ENCODE results near the gene SEMA3E.
"Not testable (repeated sequence)": the region's sequence is repeated elsewhere in the genome, so short reads cannot be mapped to it uniquely, and the experiment has no call there.

SEMA3E gene

DNA sequence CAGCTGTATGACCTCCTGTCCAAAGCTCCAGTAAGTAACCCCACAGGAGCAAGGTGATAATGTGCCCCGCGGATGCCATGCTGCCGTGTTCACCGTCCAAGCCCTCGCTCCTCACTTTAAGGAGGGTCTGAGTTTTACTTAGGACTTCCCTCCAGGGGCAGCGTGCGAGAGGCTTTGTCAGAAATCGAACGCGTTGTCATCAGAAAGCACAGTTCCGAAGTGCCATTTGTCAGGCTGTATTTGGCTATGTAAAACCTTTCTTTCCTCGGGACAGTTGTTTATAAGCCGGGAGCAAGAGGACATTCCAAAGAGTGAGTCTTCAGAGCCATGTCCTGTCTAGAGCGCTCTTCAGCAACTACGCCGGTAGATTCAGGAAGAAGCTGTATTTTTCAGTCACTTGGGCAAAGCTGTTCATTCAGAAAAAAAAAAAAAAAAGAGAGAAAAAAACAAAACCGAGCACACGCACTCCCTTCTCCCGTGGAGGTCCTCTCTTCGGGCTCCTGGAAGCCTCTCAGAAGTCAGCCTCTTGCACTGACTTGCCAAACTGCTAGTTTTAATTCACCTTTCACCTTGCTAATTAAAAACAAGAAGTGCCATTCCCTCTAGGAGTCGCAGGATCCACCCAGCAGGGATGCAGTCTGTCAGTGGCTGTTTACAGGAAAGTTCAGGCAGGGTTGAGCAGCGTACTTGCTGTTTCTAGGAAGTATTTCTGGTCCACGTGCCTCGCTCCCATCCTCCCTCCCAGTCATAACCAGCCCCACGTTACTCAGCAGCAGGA is at the start of gene SEMA3E:
SEMA3E (minus strand) TSS at position 676 of the 778 bp plus-strand sequence.
- DNase-seq (ENCODE audit: low read depth in 2 of 2), result no peak

DNA sequence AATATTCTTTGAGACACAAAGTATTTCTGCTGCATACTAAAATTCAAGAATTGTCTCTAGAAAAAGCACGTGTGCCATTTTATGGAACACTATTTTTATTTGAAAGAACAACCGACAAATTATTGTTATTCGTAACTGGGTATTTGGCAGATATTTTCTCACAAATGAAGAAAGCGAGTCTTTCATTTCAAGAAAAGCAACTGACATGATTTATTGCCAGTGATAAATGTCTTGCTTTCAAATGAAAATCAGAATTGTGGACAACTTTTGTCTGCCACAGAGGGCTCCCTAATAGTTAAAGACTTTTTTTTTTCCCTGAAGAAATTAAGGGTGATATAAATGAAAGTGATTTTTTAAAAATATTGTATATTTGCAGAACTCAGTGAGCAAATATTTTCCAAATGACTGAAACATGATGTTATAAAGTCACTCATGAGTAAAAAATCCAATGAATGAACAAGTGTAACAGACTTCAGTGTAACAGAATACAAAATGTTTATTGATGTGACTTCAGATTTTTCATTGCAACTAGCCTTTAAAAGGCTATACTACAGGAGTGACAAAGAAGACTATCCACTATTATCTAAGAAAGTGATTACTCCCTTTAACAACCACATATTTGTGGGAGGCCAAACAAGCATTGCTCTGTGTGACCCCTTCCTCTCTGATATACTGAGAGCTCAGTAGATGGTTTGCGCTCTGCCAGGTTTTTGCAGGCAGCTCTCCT is 49.0 kb upstream of the SEMA3E start:
- DNase-seq (ENCODE audit: low read depth in 2 of 2), result no peak

DNA sequence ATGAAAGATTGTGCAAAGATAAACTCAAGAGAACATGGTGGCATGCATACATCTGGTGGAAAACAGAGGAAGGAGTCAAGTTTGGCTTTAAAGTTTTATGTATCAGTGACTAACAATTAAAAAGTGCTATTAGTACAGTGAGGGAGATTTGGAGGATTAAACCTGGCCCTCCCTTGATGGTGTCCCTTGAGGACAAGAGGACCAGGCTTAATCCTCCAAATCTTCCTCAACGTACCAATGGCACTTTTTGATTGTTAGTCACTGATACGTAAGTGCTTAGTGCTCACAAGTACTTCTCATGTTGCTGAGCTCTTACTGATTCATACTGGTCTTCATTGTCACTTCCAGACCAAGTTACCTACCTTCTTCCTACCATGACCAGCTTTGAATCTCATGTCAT is 47.2 kb upstream of the SEMA3E start:
- no peak for DNase-seq (ENCODE audit: low read depth in 2 of 2)

DNA sequence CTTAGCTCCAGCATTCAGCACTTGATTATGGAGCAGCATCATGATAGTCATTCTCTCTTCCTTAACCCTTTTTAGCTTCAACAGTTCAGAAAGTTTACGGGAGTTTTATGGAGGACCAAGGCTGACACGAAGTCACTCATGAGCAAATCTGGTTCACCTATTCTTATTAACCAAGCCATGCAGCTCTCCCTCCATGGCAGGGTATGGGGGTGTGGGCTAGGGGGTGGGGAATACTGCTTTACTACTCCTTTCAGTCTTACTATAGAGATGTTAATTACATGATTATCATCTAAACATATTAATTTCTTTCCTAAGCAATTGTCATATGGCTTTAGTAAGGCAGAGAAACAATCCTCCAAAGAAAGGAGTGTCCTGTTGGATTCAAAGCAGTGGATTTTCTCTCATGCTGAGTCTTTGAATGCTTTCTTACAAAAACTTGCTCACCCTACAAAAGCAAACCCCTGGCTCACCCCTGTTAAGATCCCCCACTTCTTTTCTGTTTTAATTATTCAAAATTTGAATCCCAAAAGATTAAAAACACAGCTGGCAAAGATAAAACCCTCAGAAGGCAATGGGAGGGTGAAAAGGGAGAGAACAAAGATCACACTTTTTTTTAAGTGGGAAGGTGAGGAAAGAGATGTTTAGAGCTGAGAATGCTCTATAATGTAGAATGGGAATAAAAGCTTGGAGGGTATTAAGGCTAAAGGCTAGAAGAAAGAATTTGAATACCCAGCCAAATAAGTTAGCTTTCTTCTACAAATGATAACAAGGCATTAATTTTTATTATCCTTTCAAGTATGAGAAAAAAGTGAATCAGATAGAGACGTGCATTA is 46.4 kb upstream of the SEMA3E start:
- DNase-seq (ENCODE audit: low read depth in 2 of 2), result no peak

- no peak for DNase-seq (ENCODE audit: low read depth in 2 of 2)
Measured at GRCh38 chr7:83693256-83693655, 44.3 kb upstream of the SEMA3E start.

GRCh38 chr7:83691095-83691494 is 42.2 kb upstream of the SEMA3E start:
- DNase-seq (ENCODE audit: low read depth in 2 of 2), result no peak

GRCh38 chr7:83689855-83690254 is 40.9 kb upstream of the SEMA3E start:
- DNase-seq (ENCODE audit: low read depth in 2 of 2), result no peak

DNA sequence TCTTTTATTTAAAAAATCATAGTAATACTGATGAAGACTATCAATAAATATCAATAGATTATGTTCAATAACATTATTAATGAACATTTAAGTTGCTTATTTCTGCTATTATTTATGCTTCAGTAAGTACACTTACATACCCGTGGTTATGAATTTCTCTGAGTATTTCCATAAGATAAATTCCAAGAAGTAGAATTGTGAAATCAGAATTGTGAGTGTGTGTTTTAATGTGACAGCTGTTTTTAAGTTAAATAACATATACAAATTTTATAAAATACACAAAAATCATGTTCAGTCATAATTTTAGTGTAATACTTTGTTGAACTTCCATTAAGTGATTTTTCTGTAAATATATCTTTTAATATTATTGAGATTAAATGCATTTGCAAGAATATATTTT is 37.5 kb upstream of the SEMA3E start:
- DNase-seq (ENCODE audit: low read depth in 2 of 2), result no peak

DNA sequence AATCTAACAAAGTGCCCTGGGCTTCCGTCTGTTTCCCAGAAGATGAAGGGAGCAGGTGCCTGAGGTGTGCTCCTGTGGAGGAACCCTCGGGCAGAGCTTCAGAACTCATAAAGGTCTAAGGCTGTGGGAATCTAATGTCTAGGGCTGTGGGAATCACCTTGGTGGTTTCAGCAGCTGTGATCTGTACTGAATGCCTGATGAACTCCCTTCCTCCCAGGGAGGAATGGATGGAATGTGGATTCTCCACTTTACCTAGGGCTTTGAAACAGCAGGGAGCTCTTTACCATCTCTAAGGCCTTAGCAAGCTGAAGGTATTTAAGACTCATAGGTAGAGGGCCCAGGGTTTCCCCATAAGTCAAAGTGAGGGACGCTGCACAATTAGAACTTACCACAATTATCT is 36.0 kb upstream of the SEMA3E start:
- DNase-seq (ENCODE audit: low read depth in 2 of 2), result no peak

DNA sequence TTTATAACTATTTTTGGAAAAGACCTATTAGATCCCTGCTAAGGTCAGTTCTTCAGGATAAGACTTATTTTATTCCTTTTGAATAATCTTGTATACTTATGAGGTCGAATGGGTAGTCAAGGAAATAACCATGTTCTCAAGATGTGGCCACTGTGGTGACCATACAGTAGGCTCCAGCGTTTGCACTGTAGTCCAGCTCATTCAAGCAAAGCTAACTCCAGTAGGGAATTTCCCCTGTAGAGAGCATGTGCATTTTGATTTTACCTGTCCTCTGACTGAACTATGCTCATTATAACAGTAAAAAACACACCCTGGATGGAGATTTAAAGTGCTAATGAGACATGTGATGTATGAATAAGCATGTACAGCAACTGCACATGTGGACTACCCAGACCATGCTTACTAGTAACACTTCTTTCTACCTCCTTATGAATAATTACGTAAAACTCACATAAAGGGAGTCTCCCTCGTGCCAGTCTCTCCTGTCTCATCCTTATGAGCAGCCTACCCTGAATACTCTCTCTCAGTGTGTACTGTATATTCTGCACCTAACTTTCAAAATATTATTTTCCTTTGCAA is 32.4 kb upstream of the SEMA3E start:
- DNase-seq (ENCODE audit: low read depth in 2 of 2), result no peak

DNA sequence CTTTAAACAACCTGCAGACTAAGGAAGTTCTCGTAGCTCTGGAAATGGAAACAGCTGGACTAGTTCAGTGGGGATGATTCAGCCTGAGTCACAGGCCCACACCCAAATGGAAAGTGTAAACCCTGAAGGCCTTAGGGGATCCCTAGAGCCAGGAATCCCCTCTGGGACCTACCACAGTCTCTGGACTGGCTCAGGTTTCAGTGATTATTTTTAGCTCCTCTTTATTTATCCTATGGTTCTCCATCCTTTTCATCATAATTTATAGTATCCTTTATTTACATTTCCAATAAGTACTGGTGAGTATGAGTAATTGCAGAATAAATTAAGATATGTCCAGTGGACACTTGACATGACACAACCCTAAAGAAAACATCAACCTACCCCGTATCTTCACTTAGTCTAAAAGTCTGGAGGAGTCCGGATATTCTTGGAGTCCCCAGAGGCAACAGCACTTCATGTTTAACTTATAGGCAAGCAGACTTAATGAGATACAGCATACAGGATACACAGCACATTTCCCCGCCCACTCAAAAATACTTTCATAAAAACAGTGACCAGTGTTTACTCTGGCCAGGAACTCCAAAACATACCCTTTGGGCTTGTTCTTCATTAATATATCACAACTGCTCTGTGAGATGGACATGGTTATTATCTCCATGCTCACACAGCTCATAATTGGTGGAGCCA is 28.4 kb upstream of the SEMA3E start:
- no peak for DNase-seq (ENCODE audit: low read depth in 2 of 2)

DNA sequence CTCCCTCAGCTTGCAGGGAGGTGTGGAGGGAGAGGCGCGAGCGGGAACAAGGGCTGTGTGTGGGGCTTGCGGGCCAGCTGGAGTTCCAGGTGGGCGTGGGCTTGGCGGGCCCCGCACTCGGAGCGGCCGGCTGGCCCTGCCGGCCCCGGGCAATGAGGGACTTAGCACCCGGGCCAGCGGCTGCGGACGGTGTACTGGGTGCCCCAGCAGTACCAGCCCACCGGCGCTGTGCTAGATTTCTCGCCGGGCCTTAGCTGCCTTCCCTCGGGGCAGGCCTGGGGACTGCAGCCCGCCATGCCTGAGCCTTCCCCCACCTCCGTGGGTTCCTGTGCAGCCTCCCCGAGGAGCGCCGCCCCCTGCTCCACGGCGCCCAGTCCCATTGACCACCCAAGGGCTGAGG is 24.4 kb upstream of the SEMA3E start:
- DNase-seq (ENCODE audit: low read depth in 2 of 2), result not testable (repeated sequence)

GRCh38 chr7:83672157-83672556 is 23.2 kb upstream of the SEMA3E start:
- DNase-seq (ENCODE audit: low read depth in 2 of 2), result no peak

DNA sequence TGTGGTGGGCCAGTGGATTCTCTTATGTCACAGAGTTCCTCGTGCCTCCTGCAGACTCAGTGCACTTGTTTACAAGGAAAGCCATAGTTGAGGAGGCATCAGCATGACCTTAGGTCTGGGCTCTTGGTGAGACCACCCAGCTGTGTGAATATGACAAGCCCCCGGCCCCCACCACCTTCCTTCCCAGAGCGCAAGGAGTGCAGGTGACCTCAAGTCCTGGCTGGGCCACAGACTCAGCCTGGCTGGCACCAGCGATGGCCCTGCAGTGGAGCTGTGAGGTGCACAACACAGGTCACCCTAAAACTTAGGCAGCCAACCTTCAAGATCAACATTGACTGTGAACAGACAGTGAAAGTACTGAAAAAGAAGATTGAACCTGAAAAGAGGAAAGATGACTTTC is 14.2 kb upstream of the SEMA3E start:
- DNase-seq (ENCODE audit: low read depth in 2 of 2), result no peak

GRCh38 chr7:83658126-83658525 is 9.2 kb upstream of the SEMA3E start:
- no peak for DNase-seq (ENCODE audit: low read depth in 2 of 2)

GRCh38 chr7:83655951-83656556 is 7.1 kb upstream of the SEMA3E start:
- no peak for DNase-seq (ENCODE audit: low read depth in 2 of 2)

DNA sequence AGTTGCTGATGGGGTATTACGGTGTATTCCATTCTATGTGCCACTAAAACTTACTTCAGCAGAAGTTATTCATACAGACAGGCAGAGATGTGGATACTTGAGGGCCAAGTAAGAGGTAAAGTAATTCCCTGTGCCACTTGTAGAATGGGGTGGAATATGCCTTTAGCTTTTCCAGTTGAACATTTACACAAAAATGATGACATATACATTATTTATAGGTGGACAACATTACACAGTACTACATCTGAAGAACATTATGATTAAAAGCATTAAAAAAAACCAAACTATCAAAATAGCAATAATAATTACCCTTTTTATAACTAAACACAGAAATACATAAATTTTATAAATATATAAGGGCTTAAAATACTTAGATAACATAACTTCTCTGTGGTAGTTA is 3.5 kb upstream of the SEMA3E start:
- no peak for DNase-seq (ENCODE audit: low read depth in 2 of 2)

- no peak for DNase-seq (ENCODE audit: low read depth in 2 of 2)
Measured at GRCh38 chr7:83649701-83650100, 762 bp upstream of the SEMA3E start.

- DNase-seq (ENCODE audit: low read depth in 2 of 2), result no peak
Measured at GRCh38 chr7:83646027-83646426, 2.9 kb downstream of the SEMA3E start.

DNA sequence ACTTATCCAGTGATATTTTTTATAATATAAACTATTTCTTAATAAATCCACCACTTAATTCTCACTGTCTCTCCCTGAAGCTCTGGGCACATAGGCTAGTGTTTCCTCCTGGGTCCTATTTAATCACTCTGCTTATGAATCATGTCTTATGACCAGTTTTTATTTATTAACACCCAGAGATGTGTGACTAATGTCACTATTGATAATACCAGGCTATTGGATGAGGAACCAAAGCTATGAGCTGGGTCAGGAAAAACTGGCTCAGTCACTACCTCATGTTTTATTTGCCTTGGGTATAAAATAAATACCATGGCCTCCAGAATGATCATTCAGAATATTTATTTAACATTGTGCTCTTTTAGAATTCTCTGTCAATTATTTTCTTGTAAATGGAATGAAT is 5.2 kb downstream of the SEMA3E start:
- DNase-seq (ENCODE audit: low read depth in 2 of 2), result no peak

- no peak for DNase-seq (ENCODE audit: low read depth in 2 of 2)
Measured at GRCh38 chr7:83643012-83643411, 5.9 kb downstream of the SEMA3E start.

Measured in stimulated activated CD8-positive, alpha-beta memory T cell treated with anti-CD3 and anti-CD28 coated beads, Interleukin-15, amount 100 ng/mL, for 48 hours (primary cell).